Brain microvascular endothelial cell (primary cell): Measurements from ENCODE around the gene RECK.

ENCODE experiments used
- DNase-seq: peaks from one replicate; pipeline ENCODE4 v3.0.0-alpha.2; 2020
- H3K27ac ChIP-seq: fragments of 250-450 bp; sonication (Bioruptor Pico); 2 replicates; pipeline ENCODE4 v1.5.1; 2020; ENCODE audit warnings: mild to moderate bottlenecking, moderate library complexity
- H3K27me3 ChIP-seq: fragments of 250-450 bp; sonication (Bioruptor Pico); replicated peaks from 2 replicates; pipeline ENCODE4 v1.5.1; 2020; ENCODE audit warnings: mild to moderate bottlenecking
- H3K36me3 ChIP-seq: fragments of 250-450 bp; sonication (Bioruptor Pico); replicated peaks from 2 replicates; pipeline ENCODE4 v1.5.1; 2020; ENCODE audit warnings: mild to moderate bottlenecking
- H3K4me3 ChIP-seq: 2 replicates; pipeline ENCODE4 v1.5.1; 2011; ENCODE audit warnings: low read depth, mild to moderate bottlenecking, control low read depth, low read length, moderate library complexity
- CTCF ChIP-seq: IDR thresholded peaks from 2 replicates; pipeline ENCODE4 v1.5.1; 2011; ENCODE audit warnings: low read depth, mild to moderate bottlenecking, moderate library complexity, low read length, control low read depth, inconsistent platforms; ENCODE audit errors: missing control alignments
- in situ Hi-C: cut with HindIII; loops from 2 replicates; pipeline ENCODE4 v1.10.0; 2017; ENCODE audit warnings: low sequenced_read_pairs, low pct_ligation_motif_present

The RECK gene

GRCh38 chr9:36161187-36161586 lies 124.5 kb downstream of the RECK start:
- peaks cover 4% of the 10 kb centered on the region for H3K36me3 ChIP-seq
- H3K4me3 ChIP-seq = no peak overlapping the region
- no peak for TF ChIP-seq CTCF
- in situ Hi-C loops = no loop called here
- DNase-seq = no peak
- no peak overlapping the region for H3K27ac ChIP-seq
- H3K27me3 ChIP-seq = no peaks in the 10 kb centered on the region

GRCh38 chr9:36162211-36162738 lies 125.6 kb downstream of the RECK start:
- in situ Hi-C loops = no loop called here
- H3K4me3 ChIP-seq = no peak overlapping the region
- no peak overlapping the region for H3K27ac ChIP-seq
- DNase-seq = no peak
- TF ChIP-seq CTCF = no peak
- no peaks in the 10 kb centered on the region for H3K27me3 ChIP-seq
- H3K36me3 ChIP-seq = no peaks in the 10 kb centered on the region

- TF ChIP-seq CTCF = no peak
- peak overlapping the region; percentile 68 for H3K27ac ChIP-seq
- DNase-seq = peak; percentile 71
- no peaks in the 10 kb centered on the region for H3K36me3 ChIP-seq
- in situ Hi-C loops = no loop called here
- no peak overlapping the region for H3K4me3 ChIP-seq
- H3K27me3 ChIP-seq = no peaks in the 10 kb centered on the region
Measured at GRCh38 chr9:36163049-36163785, 126.5 kb downstream of the RECK start.

GRCh38 chr9:36163786-36164170 lies 127.1 kb downstream of the RECK start:
- no peaks in the 10 kb centered on the region for H3K27me3 ChIP-seq
- DNase-seq = peak; percentile 54
- in situ Hi-C loops = no loop called here
- H3K36me3 ChIP-seq = no peaks in the 10 kb centered on the region
- H3K4me3 ChIP-seq = no peak overlapping the region
- peak overlapping the region; percentile 68 for H3K27ac ChIP-seq
- no peak for TF ChIP-seq CTCF

- in situ Hi-C loops = no loop called here
- Histone ChIP-seq H3K4me3 (no peak overlapping the region), H3K36me3 (no peaks in the 10 kb centered on the region), H3K27me3 (no peaks in the 10 kb centered on the region), H3K27ac (no peak overlapping the region)
- no peak for TF ChIP-seq CTCF
- DNase-seq = no peak
Measured at GRCh38 chr9:36164372-36164771, 127.7 kb downstream of the RECK start.

GRCh38 chr9:36164989-36165388 lies 128.3 kb downstream of the RECK start:
- Histone ChIP-seq H3K27me3 (no peaks in the 10 kb centered on the region), H3K36me3 (no peaks in the 10 kb centered on the region), H3K4me3 (no peak overlapping the region), H3K27ac (no peak overlapping the region)
- TF ChIP-seq CTCF = no peak
- DNase-seq = no peak
- in situ Hi-C loops = no loop called here
